ENCODE data around the gene METTL3.

Gene METTL3

GRCh38 chr14:21449899-21450216 lies 61.3 kb downstream of the METTL3 start:
- no peak overlapping the region for H3K4me3 ChIP-seq (ENCODE audit: control insufficient read depth in 1 of 7, extremely low read depth in 1 of 7, insufficient read depth in 4 of 7, low read depth in 2 of 7, low read length in 6 of 7)
- H3K27me3 ChIP-seq (replicated peaks in 2 of 5; ENCODE audit: control insufficient read depth in 4 of 5, insufficient read depth in 5 of 5, low read length in 4 of 5): no peaks in the 10 kb centered on the region
- 100% methylated on average over 1 of the region's 1 CpG for WGBS (ENCODE audit: insufficient coverage)
- DNase-seq: no peak
- peaks cover 2 to 4% (median 3%) of the 10 kb centered on the region in 4 experiments for H3K36me3 ChIP-seq (ENCODE audit: control insufficient read depth in 4 of 4, insufficient read depth in 4 of 4, low read length in 3 of 4)
- POLR2A ChIA-PET: interaction anchor here (1.1 kb wide), 1 partner anchor 11 kb away, joined by 3 read pairs; no protein-coding TSS in a partner anchor
- CTCF ChIA-PET: no interaction called here
- H3K4me1 ChIP-seq (ENCODE audit: control extremely low read depth in 1 of 4, control insufficient read depth in 4 of 4, insufficient read depth in 4 of 4, low read length in 3 of 4): peaks cover 3 to 11% (median 8%) of the 10 kb centered on the region in 4 experiments
- H3K27ac ChIP-seq (ENCODE audit: insufficient read depth in 1 of 2, low read depth in 1 of 2, low read length in 2 of 2, poor library complexity in 1 of 2, severe bottlenecking in 2 of 2): no peak overlapping the region
- H3K9me3 ChIP-seq (ENCODE audit: control extremely low read depth in 1 of 5, control insufficient read depth in 4 of 5, insufficient read depth in 2 of 5, low read depth in 1 of 5, low read length in 4 of 5): no peaks in the 10 kb centered on the region
